HG03060 (cell line): ENCODE measurements around the gene SLC1A4.
A peak's percentile ranks its signal among the peaks of the same experiment; 100 is the strongest.

Experiments
- ATAC-seq: cut with Tn5 transposase; IDR thresholded peaks from one replicate; pipeline ENCODE4 v1.9.1; 2021; ENCODE audit warnings: low read depth, moderate number of reproducible peaks; ENCODE audit not compliant: unreplicated experiment

Gene SLC1A4

DNA sequence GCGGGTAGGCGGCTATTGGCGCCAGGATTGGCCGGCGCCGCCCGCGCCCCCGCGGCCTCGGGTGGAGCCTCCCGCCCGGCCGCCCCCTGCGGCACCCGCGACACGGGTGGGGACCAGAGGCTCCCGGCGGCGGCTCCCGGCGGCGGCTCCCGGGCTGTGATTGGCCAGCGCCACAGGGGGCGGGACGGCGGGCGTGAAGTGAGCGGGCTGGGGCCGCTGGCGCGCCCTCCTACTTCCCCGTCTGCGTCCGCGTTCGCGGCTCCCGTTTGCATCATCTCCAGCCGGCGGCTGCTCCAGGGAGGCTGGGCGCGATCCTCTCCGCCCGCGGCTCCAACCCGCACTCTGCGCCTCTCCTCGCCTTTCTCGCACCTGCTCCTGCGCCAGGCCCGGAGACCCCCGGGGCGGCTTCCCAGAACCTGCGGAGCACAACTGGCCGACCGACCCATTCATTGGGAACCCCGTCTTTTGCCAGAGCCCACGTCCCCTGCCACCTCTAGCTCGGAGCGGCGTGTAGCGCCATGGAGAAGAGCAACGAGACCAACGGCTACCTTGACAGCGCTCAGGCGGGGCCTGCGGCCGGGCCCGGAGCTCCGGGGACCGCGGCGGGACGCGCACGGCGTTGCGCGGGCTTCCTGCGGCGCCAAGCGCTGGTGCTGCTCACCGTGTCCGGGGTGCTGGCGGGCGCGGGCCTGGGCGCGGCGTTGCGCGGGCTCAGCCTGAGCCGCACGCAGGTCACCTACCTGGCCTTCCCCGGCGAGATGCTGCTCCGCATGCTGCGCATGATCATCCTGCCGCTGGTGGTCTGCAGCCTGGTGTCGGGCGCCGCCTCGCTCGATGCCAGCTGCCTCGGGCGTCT lies at the start of gene SLC1A4:
Gene SLC1A4, plus strand, starts transcription at position 274 of the 856 bp plus-strand sequence. Its CDS starts 245 bp downstream, at position 519.
- ATAC-seq, result peak; percentile 29

DNA sequence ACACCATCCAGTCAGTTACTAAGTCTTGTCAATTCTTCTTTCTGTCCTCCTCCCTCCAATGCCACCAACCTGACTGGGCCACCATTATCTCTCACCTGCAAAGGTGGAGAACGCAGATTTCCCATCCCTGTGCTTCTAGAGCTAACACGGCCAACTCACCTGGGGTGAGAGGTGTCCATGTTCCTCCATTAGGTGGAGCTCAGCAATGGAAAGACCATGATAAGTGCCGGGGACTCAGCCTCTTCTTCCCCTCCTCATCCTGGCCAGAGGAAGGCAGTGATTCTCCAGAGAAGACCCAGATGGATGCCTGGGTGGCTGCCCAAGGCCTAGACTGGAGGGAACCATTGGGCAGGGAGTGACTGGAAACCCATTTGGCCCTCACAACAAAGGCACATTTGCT lies 48.1 kb upstream of the SLC1A4 start:
- ATAC-seq, result no peak

GRCh38 chr2:64941801-64942200 lies 47.4 kb upstream of the SLC1A4 start:
- no peak for ATAC-seq

DNA sequence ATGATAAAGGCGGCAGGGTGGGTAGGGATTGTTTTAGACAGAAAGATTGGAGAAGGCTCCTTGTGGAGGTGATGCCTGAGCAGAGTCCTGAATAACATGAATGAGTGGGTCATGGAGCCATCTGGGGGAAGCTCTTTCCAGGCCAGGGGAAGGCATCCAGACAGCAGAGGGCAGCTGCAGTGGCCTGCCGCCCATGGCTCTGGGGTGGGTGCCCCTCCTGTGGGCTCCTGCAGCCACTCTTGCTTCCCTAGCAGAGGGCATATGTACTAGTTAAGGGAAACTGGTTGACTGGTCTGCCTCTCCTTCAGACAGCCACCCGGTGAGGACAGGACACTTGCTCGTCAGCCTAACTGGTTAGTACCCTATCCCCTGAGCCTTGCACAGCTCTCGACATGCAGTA lies 46.5 kb upstream of the SLC1A4 start:
- no peak for ATAC-seq

DNA sequence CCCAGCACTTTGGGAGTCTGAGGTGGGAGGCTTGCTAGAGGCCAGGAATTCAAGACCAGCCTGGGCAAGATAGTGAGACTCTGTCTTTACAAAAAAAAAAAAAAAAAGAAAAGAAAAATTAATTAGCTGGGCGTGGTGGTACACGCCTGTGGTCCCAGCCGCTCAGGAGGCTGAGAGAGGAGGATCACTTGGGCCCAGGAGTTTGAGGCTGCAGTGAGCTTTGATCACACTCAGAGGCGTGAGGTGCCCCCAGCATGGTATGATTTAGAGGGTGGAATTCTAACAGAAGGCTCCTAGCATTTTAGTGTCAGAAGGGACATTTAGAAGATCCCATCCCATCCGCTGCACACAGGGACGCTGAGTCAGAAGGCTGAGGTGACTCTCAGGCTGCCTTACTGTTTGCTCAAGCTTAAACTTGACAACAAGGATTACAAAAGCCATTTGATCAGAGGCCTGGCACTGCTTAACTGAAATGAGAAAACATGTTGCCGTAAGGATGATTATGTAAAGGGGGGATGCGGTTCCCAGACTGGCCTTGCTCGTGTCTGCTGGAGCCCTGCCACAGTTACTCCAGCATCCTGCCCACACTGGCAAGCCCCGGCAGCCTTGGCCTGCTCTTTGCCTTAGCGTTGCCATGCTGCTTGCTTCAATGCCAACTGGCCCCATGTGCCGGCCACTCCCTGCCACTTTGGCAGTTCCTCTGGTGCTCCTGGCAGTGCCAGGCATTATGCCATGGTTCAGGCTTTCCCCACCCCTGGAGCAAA lies 45.6 kb upstream of the SLC1A4 start:
- ATAC-seq, result no peak

DNA sequence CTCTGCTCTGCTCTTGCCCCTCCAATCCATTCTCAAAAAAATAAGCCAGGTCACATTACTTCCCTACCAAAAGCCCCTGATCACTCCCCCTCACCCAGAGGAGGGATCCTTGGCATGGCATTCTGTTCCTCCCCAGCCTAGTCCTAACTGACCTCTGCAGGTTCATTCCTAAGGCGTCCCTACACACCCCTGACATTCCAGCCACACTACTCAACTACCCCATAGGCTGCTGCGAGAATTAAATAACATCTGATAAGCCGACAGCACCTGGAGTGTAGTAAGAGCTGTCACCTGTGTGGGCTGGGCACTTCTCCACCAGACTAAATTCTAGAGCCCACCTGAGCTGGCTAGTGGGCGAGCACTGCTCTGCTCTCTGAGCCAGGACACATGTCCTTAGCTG lies 44.7 kb upstream of the SLC1A4 start:
- no peak for ATAC-seq

DNA sequence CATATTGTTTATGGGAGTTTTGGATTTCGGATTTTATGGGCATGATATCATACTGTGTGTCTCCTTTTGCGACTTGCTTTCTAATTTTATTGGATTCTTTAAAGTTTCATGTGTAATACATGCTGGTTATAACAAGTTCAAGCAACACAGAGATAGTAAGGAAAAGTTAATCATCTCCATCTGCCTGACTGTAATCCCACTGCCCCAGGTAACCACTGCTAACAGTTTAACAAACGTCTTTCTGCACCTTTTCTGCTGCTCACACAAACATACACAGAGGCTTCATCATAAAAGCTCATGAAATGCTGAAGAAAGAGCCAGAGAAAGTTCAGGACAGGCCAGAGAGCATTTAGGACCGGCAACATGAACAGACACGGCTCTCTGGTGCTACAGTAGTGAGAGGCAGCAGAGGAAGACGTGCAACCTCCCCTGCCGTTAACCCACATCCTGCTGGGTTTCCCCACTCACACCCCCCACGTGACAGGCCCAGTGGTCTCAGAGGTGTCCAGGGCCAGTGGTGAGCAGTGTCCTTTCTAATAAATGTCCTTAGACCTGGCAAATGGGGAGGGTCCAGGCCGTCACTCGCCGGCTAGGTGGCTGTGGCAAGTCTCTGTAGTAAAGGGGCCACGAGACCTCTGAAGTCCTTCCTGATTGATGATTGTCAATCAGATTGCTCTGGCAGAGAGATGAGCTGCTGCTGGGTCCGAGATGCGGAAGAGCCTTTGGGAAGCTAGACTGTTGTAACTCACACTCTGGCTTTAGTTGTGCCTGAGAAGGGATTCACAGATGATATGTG lies 43.0 kb upstream of the SLC1A4 start:
- peak; percentile 72 for ATAC-seq

DNA sequence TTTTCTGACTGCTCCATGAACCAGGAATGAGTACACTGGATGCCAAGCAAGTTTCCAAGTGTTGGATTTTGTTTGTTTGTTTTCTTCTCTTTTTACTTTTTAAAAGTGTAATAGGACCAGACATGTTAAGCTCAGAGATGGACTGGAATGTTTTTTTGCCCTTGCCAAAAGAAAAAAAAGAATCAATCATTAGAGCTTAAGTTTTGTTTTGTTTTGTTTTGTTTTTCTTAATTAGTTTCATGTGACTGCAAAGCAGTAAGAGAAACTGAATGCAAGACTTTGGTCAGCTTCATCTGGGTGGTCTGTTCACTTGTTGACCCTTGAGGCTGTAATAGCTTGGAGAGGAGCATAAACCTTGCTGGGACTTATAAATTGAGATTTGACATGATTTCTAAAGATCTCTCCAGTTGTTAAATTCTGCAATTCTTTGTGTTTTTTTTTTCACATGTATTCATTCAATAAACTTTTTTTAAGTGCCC lies 42.4 kb upstream of the SLC1A4 start:
- no peak for ATAC-seq

DNA sequence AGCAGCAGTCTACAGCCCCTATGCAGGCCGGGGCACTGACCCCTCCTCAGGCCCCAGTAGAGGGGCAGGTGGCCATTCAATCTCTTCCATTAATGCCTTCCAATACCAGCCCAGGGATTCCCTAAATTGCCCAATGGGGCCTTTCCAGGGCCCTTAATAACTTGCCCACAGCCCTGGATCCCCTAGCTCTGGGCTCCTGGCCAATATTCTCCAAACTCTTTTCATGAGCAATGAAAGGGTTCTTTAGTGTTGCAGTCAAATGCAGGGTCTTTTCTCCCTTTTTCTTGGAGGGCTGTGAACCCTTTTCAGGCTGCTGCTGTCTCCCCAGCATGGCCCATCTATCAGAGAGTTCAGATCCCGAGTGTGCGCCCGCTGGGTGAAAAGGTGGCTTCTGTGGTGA lies 41.3 kb upstream of the SLC1A4 start:
- ATAC-seq, result no peak

GRCh38 chr2:64950226-64951160 lies 38.7 kb upstream of the SLC1A4 start:
- no peak for ATAC-seq

DNA sequence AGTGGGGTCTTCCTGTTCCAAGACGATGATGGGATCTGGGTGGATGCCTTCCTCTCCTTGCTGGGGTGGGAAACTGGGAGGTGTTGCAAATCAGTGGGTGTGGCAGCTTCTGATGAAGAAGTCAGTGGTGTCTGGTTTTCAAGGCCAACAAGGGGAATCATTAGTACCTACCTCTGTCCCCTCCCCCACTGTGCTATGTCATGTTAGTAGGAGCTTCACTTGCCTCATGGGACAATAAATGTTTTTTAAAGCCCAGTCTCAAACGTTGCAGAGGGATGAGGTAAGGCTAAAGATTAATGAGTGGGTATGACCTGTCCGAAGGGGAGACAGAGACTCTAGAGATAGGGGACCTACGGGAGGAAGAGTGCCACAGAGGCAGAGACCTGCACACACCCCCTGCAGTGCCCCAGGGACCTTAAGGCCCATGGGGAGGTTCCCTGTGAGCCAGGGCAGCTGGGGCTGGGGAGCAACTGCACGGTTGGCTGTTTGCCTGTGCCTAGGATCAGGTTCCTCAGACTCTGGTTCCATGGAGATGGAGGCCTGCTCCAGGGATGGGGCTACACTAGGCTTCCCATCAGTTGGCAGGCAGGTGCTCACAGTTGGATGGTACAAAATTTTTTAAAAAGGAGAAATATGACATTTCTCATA lies 37.8 kb upstream of the SLC1A4 start:
- ATAC-seq, result no peak

- no peak for ATAC-seq
Measured at GRCh38 chr2:64952096-64952495, 37.1 kb upstream of the SLC1A4 start.

- ATAC-seq, result no peak
Measured at GRCh38 chr2:64952511-64953482, 36.4 kb upstream of the SLC1A4 start.

DNA sequence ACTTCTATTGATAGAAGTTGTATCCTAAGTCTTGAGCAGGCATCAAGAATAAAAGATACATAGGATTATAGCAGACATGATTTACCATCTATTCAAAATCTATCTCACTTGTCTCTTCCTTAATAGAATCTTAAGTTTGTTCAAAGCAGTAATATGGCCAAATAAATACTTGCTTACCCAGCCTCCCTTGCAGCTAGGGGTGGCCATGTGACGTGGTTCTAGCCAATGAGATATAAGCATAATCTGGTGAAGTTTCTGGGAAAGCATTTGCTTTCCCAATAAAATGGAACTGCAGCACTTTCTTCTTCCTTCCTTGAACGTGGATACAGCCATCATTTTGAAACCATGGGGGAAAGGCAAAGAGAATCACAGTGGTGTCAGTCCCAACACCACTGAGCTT lies 33.7 kb upstream of the SLC1A4 start:
- ATAC-seq, result no peak

DNA sequence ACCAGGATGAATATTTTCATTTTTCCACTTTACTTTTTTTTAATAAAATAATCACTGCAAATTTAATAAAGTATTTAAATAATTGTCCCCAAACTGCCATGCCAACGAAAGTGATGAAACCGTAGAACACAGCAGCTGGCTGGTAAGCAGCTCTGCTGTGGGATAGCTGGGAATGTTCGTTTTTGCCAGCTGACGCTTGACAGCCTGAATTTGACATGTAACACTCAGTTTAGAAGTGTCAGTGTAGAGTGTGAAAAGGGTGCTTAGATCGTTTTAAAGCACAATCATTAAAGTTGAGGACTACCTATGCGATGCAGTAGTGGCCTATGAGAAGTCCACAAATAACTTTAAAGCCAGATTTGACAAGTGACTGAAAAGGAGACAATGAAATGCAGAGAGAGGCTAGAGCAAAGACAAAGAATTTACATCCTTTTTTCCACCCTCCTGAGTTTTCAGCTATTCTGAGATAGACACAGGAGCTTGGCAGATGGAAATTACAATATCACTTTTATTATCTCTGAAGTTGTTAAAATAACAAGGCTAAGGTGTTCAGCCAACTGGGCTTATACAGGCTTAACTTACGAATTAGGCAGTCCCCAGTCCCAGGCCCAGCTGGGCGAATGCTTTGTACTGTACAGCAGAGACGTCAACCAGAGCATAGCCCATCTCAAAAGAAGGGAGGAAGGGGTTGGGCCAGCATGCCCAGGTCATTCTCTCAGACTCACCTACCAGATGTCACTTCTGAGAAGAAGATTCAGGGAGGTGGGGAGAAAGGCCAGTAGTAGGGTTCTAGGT lies 31.9 kb upstream of the SLC1A4 start:
- ATAC-seq, result no peak

DNA sequence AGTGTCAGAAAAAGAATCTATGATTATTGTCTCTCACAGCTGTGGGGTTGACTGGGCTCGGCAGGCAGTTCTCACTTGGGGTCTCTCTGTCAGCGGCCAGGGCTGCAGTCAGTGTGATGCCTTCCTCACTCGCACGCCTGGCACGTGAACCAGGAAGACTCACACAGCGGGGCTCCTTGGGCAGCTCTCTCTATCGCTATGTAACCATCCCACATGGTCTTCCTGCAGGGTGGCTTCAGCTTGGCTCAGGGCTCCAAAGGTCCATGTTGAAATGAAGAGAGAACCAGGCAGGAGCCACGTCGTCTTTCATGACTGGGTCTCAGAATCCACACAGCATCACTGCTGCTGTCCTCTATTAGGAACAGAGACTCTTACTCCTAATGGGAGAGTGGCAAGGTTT lies 30.6 kb upstream of the SLC1A4 start:
- no peak for ATAC-seq

- ATAC-seq, result no peak
Measured at GRCh38 chr2:64960819-64961218, 28.4 kb upstream of the SLC1A4 start.
